HepG2 (cell line): Measurements from ENCODE around the gene LEP. TPM values are rescaled to one million over a fixed set of nuclear protein-coding genes. Genes with fewer than 3 reads are reported as not detected.

ENCODE experiments used
- ATAC-seq: fragments of 200-7000 bp; cut with Tn5 transposase; 3 replicates; pipeline ENCODE4 v1.9.1; 2020; ENCODE audit warnings: mild to moderate bottlenecking, moderate library complexity
- BruUV-seq: library from RNA; stranded (reverse); fragments of 400-500 nt; replicated peaks from 2 replicates; lab custom pipeline; 2021; lab: Mats Ljungman, UMichigan
- CTCF ChIA-PET: fragments of 300-600 bp; formaldehyde crosslinking; extraction: SDS; loops from one replicate; lab custom pipeline; 2021; ENCODE audit warnings: low total read pairs, inconsistent platforms, low intra/inter-chr PET ratio; lab: Yijun Ruan, JAX
- POLR2A ChIA-PET: fragments of 350-600 bp; sonication (Branson Sonifier 250); formaldehyde crosslinking; loops from one replicate; lab custom pipeline; 2020; ENCODE audit warnings: antibody characterized with exemption, inconsistent platforms; lab: Yijun Ruan, JAX
- DNase-seq: peaks from one replicate; pipeline ENCODE4 v3.0.0-alpha.2; 2015; ENCODE audit warnings: low spot score
- FAIRE-seq: peaks from 3 replicates; lab custom pipeline; 2011; peaks lifted over from hg19 to GRCh38; lab: Jason Lieb, UNC
- H2AFZ ChIP-seq: one replicate; pipeline ENCODE4 v1.6.1; 2011; ENCODE audit warnings: low read length, inconsistent platforms
- H3K27ac ChIP-seq: fragments of 300-600 bp; 3 replicates; pipeline ENCODE4 v1.8.0; 2011; ENCODE audit warnings: mixed run types, mild to moderate bottlenecking, mixed read lengths, low read length, inconsistent platforms; ENCODE audit not compliant: insufficient read depth; ENCODE audit errors: extremely low read length
- H3K27me3 ChIP-seq, 2 experiments: fragments of 200-600 bp in 1 of 2; 2 replicates in 1 of 2; 3 replicates in 1 of 2; pipeline versions ENCODE4 v1.6.0 to v1.8.0; 2011; ENCODE audit warnings: low read length in 2 of 2, mild to moderate bottlenecking in 2 of 2, moderate library complexity in 2 of 2, inconsistent platforms in 1 of 2; ENCODE audit not compliant: insufficient read depth in 2 of 2, control insufficient read depth in 1 of 2
- H3K36me3 ChIP-seq, 2 experiments: fragments of 200-600 bp in 1 of 2; replicated peaks in 1 of 2; 2 replicates in 1 of 2; 3 replicates in 1 of 2; pipeline versions ENCODE4 v1.5.1 to v1.8.0; 2011; ENCODE audit warnings: low read length in 2 of 2, inconsistent platforms in 1 of 2; ENCODE audit not compliant: insufficient read depth in 2 of 2, control insufficient read depth in 1 of 2
- H3K4me1 ChIP-seq: 2 replicates; pipeline ENCODE4 v1.5.1; 2012; ENCODE audit warnings: low read length, inconsistent platforms; ENCODE audit not compliant: insufficient read depth
- H3K4me2 ChIP-seq: 2 replicates; pipeline ENCODE4 v1.6.0; 2011; ENCODE audit warnings: low read depth, low read length, inconsistent platforms
- H3K4me3 ChIP-seq, 3 experiments: fragments of 200-600 bp in 1 of 3; sonication (generic), shearing (Covaris generic) in 1 of 3; replicated peaks in 1 of 3; 2 replicates each; pipeline ENCODE4 v1.5.1; 2011 to 2016; ENCODE audit warnings: low read length in 3 of 3, inconsistent platforms in 2 of 3, low read depth in 2 of 3, mild to moderate bottlenecking in 2 of 3, control low read depth in 1 of 3, mixed read lengths in 1 of 3; ENCODE audit not compliant: insufficient read depth in 1 of 3
- H3K79me2 ChIP-seq: one replicate; pipeline ENCODE4 v1.6.1; 2011; ENCODE audit warnings: low read length, inconsistent platforms; ENCODE audit not compliant: insufficient read depth
- H3K9ac ChIP-seq: 2 replicates; pipeline ENCODE4 v1.6.0; 2011; ENCODE audit warnings: mild to moderate bottlenecking, low read depth, low read length, inconsistent platforms; ENCODE audit not compliant: insufficient read depth
- H3K9me3 ChIP-seq: 2 replicates; pipeline ENCODE4 v1.5.1; 2012; ENCODE audit warnings: mild to moderate bottlenecking, low read length
- H4K20me1 ChIP-seq: 2 replicates; pipeline ENCODE4 v1.6.0; 2011; ENCODE audit warnings: inconsistent platforms, mild to moderate bottlenecking, low read length, moderate library complexity; ENCODE audit not compliant: insufficient read depth
- ATF5 ChIP-seq: sonication (generic); formaldehyde crosslinking; IDR thresholded peaks from 2 replicates; pipeline ENCODE4 v1.4.0; 2020; ENCODE audit warnings: mild to moderate bottlenecking, low read depth, missing genetic modification reagents
- ATM ChIP-seq: fragments of 450-650 bp; IDR thresholded peaks from 2 replicates; pipeline ENCODE4 v1.7.1; 2017; ENCODE audit warnings: mild to moderate bottlenecking, borderline replicate concordance
- KDM3A ChIP-seq: IDR thresholded peaks from 2 replicates; pipeline ENCODE4 v1.6.1; 2018; ENCODE audit warnings: low read depth, missing compliant biosample characterization
- KLF12 ChIP-seq: sonication (generic); formaldehyde crosslinking; IDR thresholded peaks from 2 replicates; pipeline ENCODE4 v1.4.0; 2020; ENCODE audit warnings: missing genetic modification reagents, borderline replicate concordance
- NRL ChIP-seq: sonication (generic); formaldehyde crosslinking; IDR thresholded peaks from 2 replicates; pipeline ENCODE4 v1.5.0; 2020; ENCODE audit warnings: missing genetic modification reagents, mild to moderate bottlenecking, moderate library complexity, borderline replicate concordance
- PCBP2 ChIP-seq: fragments of 200-400 bp; formaldehyde crosslinking; optimal IDR thresholded peaks from 2 replicates; pipeline ENCODE3; 2018; ENCODE audit warnings: low read length, low read depth; ENCODE audit not compliant: poor library complexity, severe bottlenecking
- PRMT3 ChIP-seq: sonication (generic); formaldehyde crosslinking; IDR thresholded peaks from 2 replicates; pipeline ENCODE4 v1.8.1; 2022; ENCODE audit warnings: low read depth, mild to moderate bottlenecking, moderate library complexity, missing genetic modification reagents, borderline replicate concordance
- RBM22 ChIP-seq: fragments of 200-400 bp; formaldehyde crosslinking; optimal IDR thresholded peaks from 2 replicates; pipeline ENCODE3; 2017; ENCODE audit warnings: mild to moderate bottlenecking, low read length, moderate library complexity
- SP140L ChIP-seq: sonication (generic); formaldehyde crosslinking; IDR thresholded peaks from 2 replicates; pipeline ENCODE4 v1.4.0; 2020; ENCODE audit warnings: missing genetic modification reagents, borderline replicate concordance
- TAF15 ChIP-seq: fragments of 200-400 bp; formaldehyde crosslinking; IDR thresholded peaks from one replicate; pipeline ENCODE4 v1.6.1; 2018; ENCODE audit warnings: mild to moderate bottlenecking, low read depth, low read length; ENCODE audit not compliant: poor library complexity, severe bottlenecking
- ZBTB7A ChIP-seq: sonication (generic); formaldehyde crosslinking; IDR thresholded peaks from 2 replicates; pipeline ENCODE4 v1.8.0; 2022; ENCODE audit warnings: mild to moderate bottlenecking, missing genetic modification reagents
- ZNF224 ChIP-seq: sonication (generic); formaldehyde crosslinking; IDR thresholded peaks from 2 replicates; pipeline ENCODE4 v1.5.0; 2020; ENCODE audit warnings: mild to moderate bottlenecking, missing genetic modification reagents
- ZNF34 ChIP-seq: sonication (generic); formaldehyde crosslinking; IDR thresholded peaks from 2 replicates; pipeline ENCODE4 v1.4.0; 2020; ENCODE audit warnings: mild to moderate bottlenecking, missing genetic modification reagents, borderline replicate concordance
- ZNF44 ChIP-seq: sonication (generic); formaldehyde crosslinking; IDR thresholded peaks from 2 replicates; pipeline ENCODE4 v1.5.1; 2020; ENCODE audit warnings: mild to moderate bottlenecking, missing genetic modification reagents
- ZNF580 ChIP-seq: IDR thresholded peaks from 2 replicates; pipeline ENCODE4 v1.6.1; 2016; ENCODE audit warnings: low read depth, borderline replicate concordance
- ZNF619 ChIP-seq: sonication (generic); formaldehyde crosslinking; IDR thresholded peaks from 2 replicates; pipeline ENCODE4 v1.4.0; 2020; ENCODE audit warnings: mild to moderate bottlenecking, missing genetic modification reagents
- ZNF720 ChIP-seq: sonication (generic); formaldehyde crosslinking; IDR thresholded peaks from 2 replicates; pipeline ENCODE4 v1.4.0; 2020; ENCODE audit warnings: missing genetic modification reagents
- ZNF839 ChIP-seq: sonication (generic); formaldehyde crosslinking; IDR thresholded peaks from 2 replicates; pipeline ENCODE4 v1.4.0; 2020; ENCODE audit warnings: missing genetic modification reagents, mild to moderate bottlenecking, borderline replicate concordance
- ZNF878 ChIP-seq: sonication (generic); formaldehyde crosslinking; IDR thresholded peaks from 2 replicates; pipeline ENCODE4 v1.8.1; 2023; ENCODE audit warnings: mild to moderate bottlenecking, missing genetic modification reagents, moderate library complexity
- WGBS: methylation state at CpG from one replicate; pipeline ENCODE4 v1.1.6; 2017; ENCODE audit warnings: low lambda C conversion rate; 5-methylcytosine and 5-hydroxymethylcytosine counted together
- in situ Hi-C: cut with HindIII; loops from 2 replicates; pipeline ENCODE4 v1.10.0; 2017; ENCODE audit warnings: low pct_unique_long_range_greater_than_20kb; ENCODE audit not compliant: extremely low pct_ligation_motif_present
- intact Hi-C: fragments of 100-400 bp; cut with micrococcal nuclease; formaldehyde crosslinking; loops from one replicate; pipeline ENCODE4 v1.10.0; 2022; ENCODE audit not compliant: unreplicated experiment
- polyA plus RNA-seq, 8 experiments: library from polyadenylated mRNA; depleted of rRNA in 3 of 8; stranded (reverse) in 7 of 8; unstranded in 1 of 8; fragments of >200 nt; fragmentation: Illumina TruSeq in 4 of 8; extraction: Trizol in 4 of 8; gene quantifications; 2 replicates each; pipeline versions ENCODE4 v1.2.1 to v1.2.3, GENCODE V29; 2011 to 2016; ENCODE audit warnings: low read depth in 4 of 8, missing spikeins in 1 of 8, mixed read lengths in 1 of 8; ENCODE audit not compliant: insufficient read depth in 1 of 8
- total RNA-seq, 5 experiments: library from RNA; depleted of rRNA; stranded (reverse); fragments of >200 nt; fragmentation: Illumina TruSeq; extraction: Trizol; gene quantifications; 2 replicates each; pipeline ENCODE4 v1.2.3, GENCODE V29; 2016; ENCODE audit warnings: low read depth in 1 of 5

The LEP gene
- total and polyA plus RNA-seq, 2 of the 13 experiments (the other 11 are each of a cell fraction or from before 2014, with no cell fraction given) = 0.05 TPM; not detected in 1

- Histone ChIP-seq H3K27me3 (no peaks in the 10 kb centered on the region), H4K20me1 (no peaks in the 10 kb centered on the region), H2AFZ (no peak overlapping the region), H3K9ac (no peak overlapping the region), H3K4me2 (no peak overlapping the region), H3K36me3 (no peaks in the 10 kb centered on the region), H3K4me3 (no peak overlapping the region), H3K79me2 (no peaks in the 10 kb centered on the region), H3K27ac (no peak overlapping the region), H3K9me3 (peaks cover 8% of the 10 kb centered on the region; the same call in 1 of the 2 replicates), H3K4me1 (no peaks in the 10 kb centered on the region)
- FAIRE-seq = no peak
- intact Hi-C loops = no loop called here
- DNase-seq = no peak
- ATAC-seq = no peak
- ChIA-PET POLR2A (no interaction called here), CTCF (no interaction called here)
- WGBS = 35% methylated on average over 4 of the region's 4 CpGs
- in situ Hi-C loops = no loop called here
- TF ChIP-seq ZNF224 (no peak), ZNF619 (CRISPR knock-in tag) (no peak), PRMT3 (CRISPR knock-in tag) (no peak), SP140L (CRISPR knock-in tag) (no peak), PCBP2 (no peak), ZNF44 (CRISPR knock-in tag) (no peak), ATF5 (CRISPR knock-in tag) (no peak), ZNF34 (no peak), NRL (CRISPR knock-in tag) (no peak), ZNF580 (CRISPR knock-in tag) (no peak), TAF15 (no peak), ZBTB7A (CRISPR knock-in tag) (no peak), ZNF839 (CRISPR knock-in tag) (no peak), ATM (no peak), KDM3A (CRISPR knock-in tag) (no peak), KLF12 (CRISPR knock-in tag) (no peak), ZNF878 (CRISPR knock-in tag) (no peak), ZNF720 (CRISPR knock-in tag) (no peak), RBM22 (no peak)
- BruUV-seq = no TSS peak
These were observed 40.7 kb downstream of the LEP start for GRCh38 chr7:128281605-128282380.
